Measurements from ENCODE around the gene SLC25A29. TPM values are rescaled to one million over a fixed set of nuclear protein-coding genes. Genes with fewer than 3 reads are reported as not detected.

SLC25A29 gene
- total and polyA plus RNA-seq, 2 of the 8 experiments (the other 6 are each of a cell fraction or from before 2014, with no cell fraction given): 135 to 177 TPM

GRCh38 chr14:100267990-100268389, 38.3 kb downstream of the SLC25A29 start (continued):
- TF ChIP-seq KDM1A (IDR thresholded peaks at IDR 0.05; ENCODE audit: borderline replicate concordance, low read length): no peak
- TF ChIP-seq USF2 (IDR thresholded peaks at IDR 0.05; ENCODE audit: low read length): no peak
- no peak for TF ChIP-seq KDM4A (IDR thresholded peaks at IDR 0.05; ENCODE audit: low read depth, low read length, severe bottlenecking)
- no peak for TF ChIP-seq ASH2L (IDR thresholded peaks at IDR 0.05; ENCODE audit: low read length)

Data from H1 (cell line).